PC-3 (cell line): ENCODE results near the gene PEX5L. TPM values are rescaled to one million over a fixed set of nuclear protein-coding genes. Genes with fewer than 3 reads are reported as not detected.

Experiments
- ATAC-seq: fragments of 200-7000 bp; cut with Tn5 transposase; 2 replicates; pipeline ENCODE4 v1.9.1; 2020; ENCODE audit warnings: mild to moderate bottlenecking, moderate library complexity
- BruUV-seq: library from RNA; stranded (reverse); fragments of 400-500 nt; replicated peaks from 2 replicates; lab custom pipeline; 2021; lab: Mats Ljungman, UMichigan
- CTCF ChIA-PET: fragments of 300-600 bp; sonication (Branson Sonifier 250); formaldehyde crosslinking; loops from one replicate; lab custom pipeline; 2022; ENCODE audit warnings: antibody characterized with exemption; lab: Charles Lee
- POLR2A ChIA-PET: fragments of 300-600 bp; sonication (Branson Sonifier 250); formaldehyde crosslinking; loops from one replicate; lab custom pipeline; 2022; ENCODE audit warnings: antibody characterized with exemption; ENCODE audit not compliant: unreplicated experiment; lab: Charles Lee
- DNase-seq: peaks from one replicate; pipeline ENCODE4 v3.0.0-alpha.2; 2015
- H2AFZ ChIP-seq: fragments of 300-600 bp; sonication (generic); 2 replicates; pipeline ENCODE4 v1.6.0; 2016; ENCODE audit warnings: antibody characterized with exemption, low read length
- H3F3A ChIP-seq: fragments of 300-600 bp; sonication (generic); one replicate; pipeline ENCODE4 v1.6.0; 2017; ENCODE audit warnings: antibody characterized with exemption, low read length, control low read depth, mild to moderate bottlenecking; ENCODE audit not compliant: unreplicated experiment
- H3K27ac ChIP-seq: fragments of 300-600 bp; sonication (generic); 2 replicates; pipeline ENCODE4 v1.5.1; 2016; ENCODE audit warnings: mild to moderate bottlenecking, low read length
- H3K27me3 ChIP-seq: fragments of 300-600 bp; sonication (generic); 2 replicates; pipeline ENCODE4 v1.6.1; 2016; ENCODE audit warnings: low read length, mixed read lengths
- H3K36me3 ChIP-seq: fragments of 300-600 bp; sonication (generic); 2 replicates; pipeline ENCODE4 v1.6.1; 2016; ENCODE audit warnings: low read depth, mixed run types, low read length, mixed read lengths
- H3K4me1 ChIP-seq: fragments of 300-600 bp; sonication (generic); 2 replicates; pipeline ENCODE4 v1.5.1; 2016; ENCODE audit warnings: low read length; ENCODE audit not compliant: insufficient read depth
- H3K4me2 ChIP-seq: fragments of 300-600 bp; sonication (generic); 2 replicates; pipeline ENCODE4 v1.6.0; 2016; ENCODE audit warnings: low read length
- H3K4me3 ChIP-seq: fragments of 300-600 bp; sonication (generic); 2 replicates; pipeline ENCODE4 v1.5.1; 2016; ENCODE audit warnings: mild to moderate bottlenecking, low read length, mixed read lengths
- H3K79me2 ChIP-seq: fragments of 300-600 bp; sonication (generic); 2 replicates; pipeline ENCODE4 v1.6.1; 2017; ENCODE audit warnings: low read length, mixed read lengths
- H3K9ac ChIP-seq: fragments of 300-600 bp; sonication (generic); 2 replicates; pipeline ENCODE4 v1.6.0; 2016; ENCODE audit warnings: mild to moderate bottlenecking, low read length
- H3K9me2 ChIP-seq: fragments of 300-600 bp; sonication (generic); replicated peaks from 2 replicates; pipeline ENCODE4 v1.6.1; 2016; ENCODE audit warnings: mixed run types, low read length, mixed read lengths
- H3K9me3 ChIP-seq: fragments of 300-600 bp; sonication (generic); 2 replicates; pipeline ENCODE4 v1.6.1; 2016; ENCODE audit warnings: low read length, mixed read lengths
- H4K20me1 ChIP-seq: fragments of 300-600 bp; sonication (generic); 2 replicates; pipeline ENCODE4 v1.6.1; 2016; ENCODE audit warnings: low read length, mixed read lengths
- CTCF ChIP-seq: fragments of 300-600 bp; sonication (generic); conservative IDR thresholded peaks from 2 replicates; pipeline ENCODE4 v1.5.1; 2017; ENCODE audit warnings: antibody characterized with exemption, low read depth, mild to moderate bottlenecking, low read length
- EZH2 ChIP-seq: fragments of 300-600 bp; sonication (generic); IDR thresholded peaks from one replicate; pipeline ENCODE4 v1.6.1; 2017; ENCODE audit warnings: antibody characterized with exemption, mild to moderate bottlenecking, low read length; ENCODE audit not compliant: unreplicated experiment
- EZH2phosphoT487 ChIP-seq: fragments of 300-600 bp; sonication (generic); IDR thresholded peaks from 2 replicates; pipeline ENCODE4 v1.6.1; 2018; ENCODE audit warnings: mild to moderate bottlenecking, antibody characterized with exemption, low read length, borderline replicate concordance
- intact Hi-C: fragments of 100-400 bp; cut with micrococcal nuclease; formaldehyde crosslinking; loops from 2 replicates; pipeline ENCODE4 v1.9.0; 2023
- total RNA-seq: library from RNA; depleted of rRNA; stranded (reverse); fragments of >200 nt; gene quantifications from 2 replicates; pipeline ENCODE4 v1.2.3, GENCODE V29; 2014

PEX5L gene
- total RNA-seq, 1 experiment from 2014 or later: 0.69 TPM

- POLR2A ChIA-PET: no interaction called here
- no TSS peak for BruUV-seq
Observed at GRCh38 chr3:179955809-179956208, 80.9 kb downstream of the PEX5L start.

GRCh38 chr3:179955286-179955685 is 81.5 kb downstream of the PEX5L start:
- ChIA-PET POLR2A (no interaction called here), CTCF (no interaction called here)
- Histone ChIP-seq H3K4me3 (no peak overlapping the region), H3K9me3 (no peaks in the 10 kb centered on the region), H3K9ac (no peak overlapping the region), H4K20me1 (no peaks in the 10 kb centered on the region), H3K4me2 (no peak overlapping the region), H3K79me2 (no peaks in the 10 kb centered on the region), H3K4me1 (no peaks in the 10 kb centered on the region), H3K27ac (no peak overlapping the region), H3K9me2 (no peaks in the 10 kb centered on the region), H3K27me3 (no peaks in the 10 kb centered on the region), H3K36me3 (no peaks in the 10 kb centered on the region), H2AFZ (no peak overlapping the region), H3F3A (no peaks in the 10 kb centered on the region)
- DNase-seq (no peak), ATAC-seq (no peak)
- TF ChIP-seq EZH2phosphoT487 (no peak), CTCF (no peak), EZH2 (no peak)
- no TSS peak for BruUV-seq
- intact Hi-C loops: no loop called here

More at GRCh38 chr3:179955809-179956208, 80.9 kb downstream of the PEX5L start:
- H3K36me3 ChIP-seq: no peaks in the 10 kb centered on the region
- no peaks in the 10 kb centered on the region for H3F3A ChIP-seq
- H3K79me2 ChIP-seq: no peaks in the 10 kb centered on the region
- no peaks in the 10 kb centered on the region for H3K9me2 ChIP-seq
- DNase-seq (peak; percentile 16), ATAC-seq (no peak)
- no peak overlapping the region for H2AFZ ChIP-seq
- CTCF ChIA-PET: no interaction called here
- TF ChIP-seq CTCF (no peak), EZH2 (no peak), EZH2phosphoT487 (no peak)
- no peaks in the 10 kb centered on the region for H3K4me1 ChIP-seq
- intact Hi-C loops: no loop called here
- no peaks in the 10 kb centered on the region for H3K27me3 ChIP-seq
- no peak overlapping the region for H3K4me2 ChIP-seq
- no peak overlapping the region for H3K9ac ChIP-seq
- no peak overlapping the region for H3K27ac ChIP-seq
- no peaks in the 10 kb centered on the region for H4K20me1 ChIP-seq
- no peaks in the 10 kb centered on the region for H3K9me3 ChIP-seq
- no peak overlapping the region for H3K4me3 ChIP-seq

- H3K79me2 ChIP-seq: no peaks in the 10 kb centered on the region
- H3K9me2 ChIP-seq: no peaks in the 10 kb centered on the region
- ATAC-seq (no peak), DNase-seq (no peak)
- H3K9me3 ChIP-seq: no peaks in the 10 kb centered on the region
- H3K27me3 ChIP-seq: no peaks in the 10 kb centered on the region
- no peaks in the 10 kb centered on the region for H3F3A ChIP-seq
- no peak overlapping the region for H3K4me2 ChIP-seq
- BruUV-seq: no TSS peak
- H4K20me1 ChIP-seq: no peaks in the 10 kb centered on the region
- TF ChIP-seq EZH2phosphoT487 (no peak), CTCF (no peak), EZH2 (no peak)
- ChIA-PET POLR2A (interaction anchor here (0.6 kb wide), 1 partner anchor 680 kb away, joined by 3 read pairs; no protein-coding TSS in a partner anchor), CTCF (interaction anchor here (0.6 kb wide), 1 partner anchor 25 kb away, joined by 5 read pairs; no protein-coding TSS in a partner anchor)
- intact Hi-C loops: no loop called here
- H3K4me1 ChIP-seq: no peaks in the 10 kb centered on the region
- H3K4me3 ChIP-seq: no peak overlapping the region
- H3K27ac ChIP-seq: no peak overlapping the region
- H2AFZ ChIP-seq: no peak overlapping the region
- no peak overlapping the region for H3K9ac ChIP-seq
- no peaks in the 10 kb centered on the region for H3K36me3 ChIP-seq
Observed at GRCh38 chr3:179953993-179954870, 82.5 kb downstream of the PEX5L start.
